ENCODE measurements around the gene PTOV1.
A peak's percentile ranks its signal among the peaks of the same experiment; 100 is the strongest.

Gene PTOV1

GRCh38 chr19:49807904-49808675 is 42.9 kb upstream of the PTOV1 start:
- Histone ChIP-seq H3K36me3 (ENCODE audit: control insufficient read depth in 5 of 5, insufficient read depth in 5 of 5, low read length in 5 of 5) (peaks cover 0 to 46% (median 28%) of the 10 kb centered on the region in 5 donors), H3K4me3 (ENCODE audit: low read depth in 1 of 5, low read length in 5 of 5) (peak overlapping the region in 4 of 5 donors; percentile 32 to 87 (median 66)), H3K27ac (ENCODE audit: low read depth, low read length) (peak overlapping the region; percentile 50), H3K9ac (ENCODE audit: low read length in 5 of 5) (no peak overlapping the region), H3K9me3 (ENCODE audit: control insufficient read depth in 5 of 5, low read length in 5 of 5) (no peaks in the 10 kb centered on the region), H3K27me3 (ENCODE audit: control insufficient read depth in 5 of 5, insufficient read depth in 4 of 5, low read length in 5 of 5) (no peaks in the 10 kb centered on the region), H3K4me1 (ENCODE audit: control insufficient read depth in 5 of 5, insufficient read depth in 5 of 5, low read length in 5 of 5) (peaks cover 9 to 40% (median 31%) of the 10 kb centered on the region in 5 donors)

GRCh38 chr19:49808711-49809159 is 42.2 kb upstream of the PTOV1 start:
- Histone ChIP-seq H3K27ac (ENCODE audit: low read depth, low read length) (peak overlapping the region; percentile 50), H3K4me3 (ENCODE audit: low read depth in 1 of 5, low read length in 5 of 5) (peak overlapping the region; percentile 55 to 87 (median 81)), H3K27me3 (ENCODE audit: control insufficient read depth in 5 of 5, insufficient read depth in 4 of 5, low read length in 5 of 5) (no peaks in the 10 kb centered on the region), H3K36me3 (ENCODE audit: control insufficient read depth in 5 of 5, insufficient read depth in 5 of 5, low read length in 5 of 5) (peaks cover 0 to 39% (median 22%) of the 10 kb centered on the region in 5 donors), H3K4me1 (ENCODE audit: control insufficient read depth in 5 of 5, insufficient read depth in 5 of 5, low read length in 5 of 5) (peaks cover 11 to 40% (median 31%) of the 10 kb centered on the region in 5 donors), H3K9me3 (ENCODE audit: control insufficient read depth in 5 of 5, low read length in 5 of 5) (no peaks in the 10 kb centered on the region), H3K9ac (ENCODE audit: low read length in 5 of 5) (peak overlapping the region in 4 of 5 donors; percentile 40 to 83 (median 76))

- Histone ChIP-seq H3K27me3 (ENCODE audit: control insufficient read depth in 5 of 5, insufficient read depth in 4 of 5, low read length in 5 of 5) (no peaks in the 10 kb centered on the region), H3K4me1 (ENCODE audit: control insufficient read depth in 5 of 5, insufficient read depth in 5 of 5, low read length in 5 of 5) (peaks cover 11 to 44% (median 36%) of the 10 kb centered on the region in 5 donors), H3K9me3 (ENCODE audit: control insufficient read depth in 5 of 5, low read length in 5 of 5) (no peaks in the 10 kb centered on the region), H3K36me3 (ENCODE audit: control insufficient read depth in 5 of 5, insufficient read depth in 5 of 5, low read length in 5 of 5) (peaks cover 0 to 34% (median 20%) of the 10 kb centered on the region in 5 donors), H3K9ac (ENCODE audit: low read length in 5 of 5) (peak overlapping the region; percentile 40 to 83 (median 68)), H3K4me3 (ENCODE audit: low read depth in 1 of 5, low read length in 5 of 5) (peak overlapping the region; percentile 39 to 87 (median 81)), H3K27ac (ENCODE audit: low read depth, low read length) (peak overlapping the region; percentile 50)
Observed at GRCh38 chr19:49809160-49809940, 41.6 kb upstream of the PTOV1 start.

GRCh38 chr19:49809941-49810389 is 41.0 kb upstream of the PTOV1 start:
- Histone ChIP-seq H3K4me3 (ENCODE audit: low read depth in 1 of 5, low read length in 5 of 5) (peak overlapping the region; percentile 38 to 87 (median 81)), H3K36me3 (ENCODE audit: control insufficient read depth in 5 of 5, insufficient read depth in 5 of 5, low read length in 5 of 5) (peaks cover 0 to 28% (median 14%) of the 10 kb centered on the region in 5 donors), H3K27ac (ENCODE audit: low read depth, low read length) (peak overlapping the region; percentile 50), H3K9ac (ENCODE audit: low read length in 5 of 5) (peak overlapping the region; percentile 40 to 83 (median 68)), H3K27me3 (ENCODE audit: control insufficient read depth in 5 of 5, insufficient read depth in 4 of 5, low read length in 5 of 5) (no peaks in the 10 kb centered on the region), H3K4me1 (ENCODE audit: control insufficient read depth in 5 of 5, insufficient read depth in 5 of 5, low read length in 5 of 5) (peaks cover 11 to 44% (median 36%) of the 10 kb centered on the region in 5 donors), H3K9me3 (ENCODE audit: control insufficient read depth in 5 of 5, low read length in 5 of 5) (no peaks in the 10 kb centered on the region)

- Histone ChIP-seq H3K4me1 (ENCODE audit: control insufficient read depth in 5 of 5, insufficient read depth in 5 of 5, low read length in 5 of 5) (peaks cover 11 to 44% (median 36%) of the 10 kb centered on the region in 5 donors), H3K9ac (ENCODE audit: low read length in 5 of 5) (no peak overlapping the region), H3K4me3 (ENCODE audit: low read depth in 1 of 5, low read length in 5 of 5) (no peak overlapping the region), H3K9me3 (ENCODE audit: control insufficient read depth in 5 of 5, low read length in 5 of 5) (no peaks in the 10 kb centered on the region), H3K27ac (ENCODE audit: low read depth, low read length) (no peak overlapping the region), H3K27me3 (ENCODE audit: control insufficient read depth in 5 of 5, insufficient read depth in 4 of 5, low read length in 5 of 5) (no peaks in the 10 kb centered on the region), H3K36me3 (ENCODE audit: control insufficient read depth in 5 of 5, insufficient read depth in 5 of 5, low read length in 5 of 5) (peaks cover 0 to 17% (median 7%) of the 10 kb centered on the region in 5 donors)
Observed at GRCh38 chr19:49811328-49811727, 39.6 kb upstream of the PTOV1 start.

GRCh38 chr19:49812452-49812996 is 38.4 kb upstream of the PTOV1 start:
- Histone ChIP-seq H3K9me3 (ENCODE audit: control insufficient read depth in 5 of 5, low read length in 5 of 5) (no peaks in the 10 kb centered on the region), H3K27ac (ENCODE audit: low read depth, low read length) (peak overlapping the region; percentile 79), H3K4me1 (ENCODE audit: control insufficient read depth in 5 of 5, insufficient read depth in 5 of 5, low read length in 5 of 5) (peaks cover 11 to 47% (median 39%) of the 10 kb centered on the region in 5 donors), H3K27me3 (ENCODE audit: control insufficient read depth in 5 of 5, insufficient read depth in 4 of 5, low read length in 5 of 5) (no peaks in the 10 kb centered on the region), H3K9ac (ENCODE audit: low read length in 5 of 5) (peak overlapping the region in 4 of 5 donors; percentile 55 to 79 (median 68)), H3K36me3 (ENCODE audit: control insufficient read depth in 5 of 5, insufficient read depth in 5 of 5, low read length in 5 of 5) (peaks cover 0 to 6% (median under 1%) of the 10 kb centered on the region in 5 donors), H3K4me3 (ENCODE audit: low read depth in 1 of 5, low read length in 5 of 5) (peak overlapping the region; percentile 46 to 99 (median 92))

GRCh38 chr19:49812997-49813861 is 37.7 kb upstream of the PTOV1 start, which contains the start of gene FUZ:
TSS of gene FUZ (minus strand) at chr19:49813292. CDS start at chr19:49813106, 186 bp downstream.
- H3K27ac ChIP-seq (ENCODE audit: low read depth, low read length), result peak within 1 kb of the TSS; percentile 79
- H3K36me3 ChIP-seq (ENCODE audit: control insufficient read depth in 5 of 5, insufficient read depth in 5 of 5, low read length in 5 of 5), result no peaks in the 10 kb centered on the region
- H3K9me3 ChIP-seq (ENCODE audit: control insufficient read depth in 5 of 5, low read length in 5 of 5), result no peaks in the 10 kb centered on the region
- peaks cover 11 to 41% (median 40%) of the 10 kb centered on the region in 5 donors for H3K4me1 ChIP-seq (ENCODE audit: control insufficient read depth in 5 of 5, insufficient read depth in 5 of 5, low read length in 5 of 5)
- H3K9ac ChIP-seq (ENCODE audit: low read length in 5 of 5), result peak within 1 kb of the TSS; percentile 38 to 79 (median 67)
- H3K27me3 ChIP-seq (ENCODE audit: control insufficient read depth in 5 of 5, insufficient read depth in 4 of 5, low read length in 5 of 5), result no peaks in the 10 kb centered on the region
- peak within 1 kb of the TSS; percentile 73 to 99 (median 98) for H3K4me3 ChIP-seq (ENCODE audit: low read depth in 1 of 5, low read length in 5 of 5)

- no peak overlapping the region for H3K9ac ChIP-seq (ENCODE audit: low read length in 5 of 5)
- no peaks in the 10 kb centered on the region for H3K36me3 ChIP-seq (ENCODE audit: control insufficient read depth in 5 of 5, insufficient read depth in 5 of 5, low read length in 5 of 5)
- H3K9me3 ChIP-seq (ENCODE audit: control insufficient read depth in 5 of 5, low read length in 5 of 5), result no peaks in the 10 kb centered on the region
- peaks cover 11 to 43% (median 40%) of the 10 kb centered on the region in 5 donors for H3K4me1 ChIP-seq (ENCODE audit: control insufficient read depth in 5 of 5, insufficient read depth in 5 of 5, low read length in 5 of 5)
- no peaks in the 10 kb centered on the region for H3K27me3 ChIP-seq (ENCODE audit: control insufficient read depth in 5 of 5, insufficient read depth in 4 of 5, low read length in 5 of 5)
- peak overlapping the region in 4 of 5 donors; percentile 92 to 99 (median 98) for H3K4me3 ChIP-seq (ENCODE audit: low read depth in 1 of 5, low read length in 5 of 5)
- H3K27ac ChIP-seq (ENCODE audit: low read depth, low read length), result peak overlapping the region; percentile 79
Observed at GRCh38 chr19:49814010-49814409, 36.9 kb upstream of the PTOV1 start.

- Histone ChIP-seq H3K27me3 (ENCODE audit: control insufficient read depth in 5 of 5, insufficient read depth in 4 of 5, low read length in 5 of 5) (no peaks in the 10 kb centered on the region), H3K9me3 (ENCODE audit: control insufficient read depth in 5 of 5, low read length in 5 of 5) (no peaks in the 10 kb centered on the region), H3K27ac (ENCODE audit: low read depth, low read length) (peak overlapping the region; percentile 90), H3K9ac (ENCODE audit: low read length in 5 of 5) (peak overlapping the region in 1 of 5 donors; percentile 40), H3K4me3 (ENCODE audit: low read depth in 1 of 5, low read length in 5 of 5) (peak overlapping the region in 1 of 5 donors; percentile 94), H3K36me3 (ENCODE audit: control insufficient read depth in 5 of 5, insufficient read depth in 5 of 5, low read length in 5 of 5) (peaks cover 0 to 5% (median 4%) of the 10 kb centered on the region in 5 donors), H3K4me1 (ENCODE audit: control insufficient read depth in 5 of 5, insufficient read depth in 5 of 5, low read length in 5 of 5) (peaks cover 8 to 39% (median 37%) of the 10 kb centered on the region in 5 donors)
Observed at GRCh38 chr19:49816590-49816989, 34.4 kb upstream of the PTOV1 start.
